HG02943 (cell line): ENCODE results near the gene EIF5A.
A peak's percentile ranks its signal among the peaks of the same experiment; 100 is the strongest.
"Not testable (repeated sequence)": the region's sequence is repeated elsewhere in the genome, so short reads cannot be mapped to it uniquely, and the experiment has no call there.

Source experiments
- ATAC-seq: cut with Tn5 transposase; IDR thresholded peaks from one replicate; pipeline ENCODE4 v1.9.1; 2021; ENCODE audit warnings: mild to moderate bottlenecking, low read depth, moderate library complexity; ENCODE audit not compliant: unreplicated experiment

The EIF5A gene

DNA sequence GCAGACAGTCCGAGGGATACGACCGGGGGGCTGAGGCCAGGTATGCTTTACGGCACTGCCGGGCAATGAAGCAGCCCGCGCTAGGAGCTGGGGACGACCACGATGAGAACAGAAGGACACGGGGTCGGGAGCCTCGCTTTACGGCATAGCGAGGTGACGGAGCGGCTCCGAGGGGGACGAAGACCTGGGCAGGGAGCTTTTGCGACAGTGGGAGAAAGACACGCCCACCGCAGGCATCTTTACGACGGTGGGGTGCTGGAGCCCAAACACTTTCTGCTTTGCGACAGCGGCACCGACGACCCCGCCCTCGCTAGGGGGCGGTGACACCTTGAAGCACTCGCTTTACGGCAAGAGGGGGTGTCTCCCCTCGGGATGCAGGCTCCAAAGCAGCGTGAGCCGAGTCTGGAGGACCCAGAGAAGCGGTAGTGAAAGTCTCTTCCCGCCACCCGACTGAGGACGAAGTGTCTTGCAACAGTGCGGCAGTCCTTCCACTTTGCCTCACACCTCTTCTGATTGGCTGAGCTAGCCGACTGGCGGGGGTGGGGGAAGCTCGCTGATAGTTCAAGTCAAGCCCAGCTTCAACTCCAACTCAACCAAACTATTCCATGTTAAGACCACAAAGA is 22.1 kb downstream of the EIF5A start:
- ATAC-seq = peak; percentile 55

DNA sequence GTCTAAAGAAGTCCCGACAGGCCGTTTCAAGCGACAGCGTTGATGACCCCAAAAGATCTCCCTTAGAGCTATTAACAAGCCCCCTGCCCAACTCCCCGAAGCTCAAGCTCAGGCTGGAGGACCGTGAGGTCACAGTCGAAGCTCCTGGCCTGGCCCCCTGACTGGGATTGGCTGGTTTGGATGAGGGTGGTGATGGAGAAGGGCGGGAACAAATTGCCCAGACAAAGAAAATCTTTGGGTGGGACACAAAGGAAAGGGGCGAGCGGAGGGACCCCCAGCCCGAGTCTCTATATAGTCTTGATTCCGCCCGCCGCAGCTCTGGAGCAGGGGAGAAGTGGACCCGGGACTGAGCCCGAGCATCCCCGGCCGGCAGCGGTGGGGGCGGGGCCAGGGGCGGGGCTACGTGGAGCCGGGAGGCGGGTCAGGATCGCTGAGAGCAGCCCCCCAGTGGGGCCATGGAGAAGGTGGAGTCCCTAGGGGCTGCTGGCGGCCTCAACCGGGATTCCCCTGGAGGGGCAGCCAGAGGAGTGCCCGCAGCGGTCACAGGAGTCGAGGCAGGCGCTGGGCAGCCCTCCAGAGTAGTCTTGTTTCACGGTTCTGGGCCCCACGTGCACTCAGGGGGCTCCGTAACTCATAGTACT is 22.7 kb downstream of the EIF5A start:
- peak; percentile 47 for ATAC-seq

DNA sequence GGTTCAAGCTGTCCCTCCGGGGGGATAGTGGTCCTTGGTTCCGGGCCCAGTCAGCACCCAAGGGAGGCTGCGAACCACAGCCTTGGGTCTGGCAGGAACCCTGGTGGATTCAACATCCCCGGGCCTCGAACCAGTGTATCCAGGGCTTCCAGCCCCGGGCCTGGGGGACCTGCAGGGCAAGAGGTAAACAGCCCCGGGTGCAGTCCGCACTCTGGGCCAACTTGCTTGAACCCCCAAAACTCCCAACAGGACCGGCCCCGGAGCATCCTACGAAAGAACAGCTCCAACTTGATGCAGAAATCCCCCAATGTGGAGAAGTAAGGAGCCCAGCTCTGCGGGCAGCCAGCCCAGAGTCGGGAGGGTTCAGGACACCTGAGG is 23.2 kb downstream of the EIF5A start:
- ATAC-seq = no peak

GRCh38 chr17:7332111-7332510 is 24.7 kb downstream of the EIF5A start:
- ATAC-seq = no peak

GRCh38 chr17:7332600-7333069 is 25.2 kb downstream of the EIF5A start:
- not testable (repeated sequence) for ATAC-seq

- ATAC-seq = no peak
These were observed 27.6 kb downstream of the EIF5A start for GRCh38 chr17:7334938-7335538.

- not testable (repeated sequence) for ATAC-seq
These were observed 28.3 kb downstream of the EIF5A start for GRCh38 chr17:7335765-7336164.

DNA sequence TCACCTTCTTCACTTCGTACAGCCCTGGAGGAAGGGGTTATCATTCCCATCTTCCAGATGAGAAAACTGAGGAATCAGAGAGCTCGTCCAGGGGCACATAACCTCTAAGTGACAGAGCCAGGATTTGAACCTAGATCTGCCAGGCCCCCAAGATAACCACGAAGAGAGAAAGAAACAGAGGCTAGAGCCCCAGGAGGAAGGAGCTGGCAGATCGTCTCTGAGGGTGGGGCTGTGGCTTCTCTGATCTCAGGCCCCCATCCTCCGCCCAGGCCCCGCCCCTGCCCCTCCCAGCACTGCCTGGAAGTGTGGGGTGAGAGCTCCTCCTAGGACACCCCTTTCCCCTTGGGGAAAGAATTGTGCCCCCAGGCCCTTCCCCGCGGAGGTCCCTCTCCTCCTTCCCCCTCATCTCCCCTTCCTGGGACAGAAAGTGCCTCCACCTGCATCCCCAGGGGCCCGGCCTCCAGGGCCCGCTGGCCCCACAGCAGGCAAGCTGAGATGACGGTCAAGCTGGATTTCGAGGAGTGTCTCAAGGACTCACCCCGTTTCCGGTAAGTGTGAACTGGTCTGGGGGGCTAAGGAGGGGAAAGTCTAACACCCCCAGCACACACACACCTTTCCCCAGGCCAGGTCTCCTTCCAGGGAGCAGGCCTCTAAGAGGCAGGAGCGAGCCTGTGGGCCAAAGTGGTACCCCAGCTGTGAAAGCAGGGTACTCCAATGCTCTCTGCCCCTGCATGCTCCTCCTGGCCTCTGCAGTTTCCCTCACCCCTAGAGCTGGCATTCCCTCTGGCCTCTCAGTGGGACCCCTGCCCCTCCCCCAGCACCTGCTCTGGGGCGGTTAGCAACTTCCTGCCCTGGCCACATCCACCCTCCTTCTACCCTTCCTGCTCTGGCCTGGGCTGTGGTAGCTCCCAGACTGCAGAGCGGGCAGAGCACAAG is 29.1 kb downstream of the EIF5A start, which contains the start of gene ACAP1:
Gene ACAP1 (plus strand): TSS at position 290 of the 936 bp plus-strand sequence. CDS start 206 bp downstream, at position 496.
- peak; percentile 60 for ATAC-seq

DNA sequence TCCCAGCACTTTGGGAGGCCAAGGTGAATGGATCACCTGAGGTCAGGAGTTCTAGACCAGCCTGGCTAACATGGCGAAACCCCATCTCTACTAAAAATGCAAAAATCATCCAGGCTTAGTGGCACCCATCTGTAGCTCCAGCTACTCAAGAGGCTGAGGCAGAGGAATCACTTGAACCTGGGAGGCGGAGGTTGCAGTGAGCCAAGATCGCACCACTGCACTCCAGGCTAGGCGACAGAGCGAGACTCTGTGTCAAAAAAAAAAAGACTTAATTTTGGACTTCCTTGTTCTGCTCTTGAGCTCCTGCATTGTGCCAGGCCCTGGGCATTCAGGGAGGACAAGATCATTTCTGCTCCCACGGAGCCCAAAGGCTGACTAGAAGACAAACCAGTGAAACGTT is 30.2 kb downstream of the EIF5A start:
- ATAC-seq = not testable (repeated sequence)

- ATAC-seq = no peak
These were observed 32.8 kb downstream of the EIF5A start for GRCh38 chr17:7340179-7340578.

- no peak for ATAC-seq
These were observed 34.4 kb downstream of the EIF5A start for GRCh38 chr17:7341842-7342241.

- ATAC-seq = no peak
These were observed 35.8 kb downstream of the EIF5A start for GRCh38 chr17:7343250-7343649.

- no peak for ATAC-seq
These were observed 39.6 kb downstream of the EIF5A start for GRCh38 chr17:7346761-7347614.

- ATAC-seq = no peak
These were observed 40.4 kb downstream of the EIF5A start for GRCh38 chr17:7347630-7348477.

DNA sequence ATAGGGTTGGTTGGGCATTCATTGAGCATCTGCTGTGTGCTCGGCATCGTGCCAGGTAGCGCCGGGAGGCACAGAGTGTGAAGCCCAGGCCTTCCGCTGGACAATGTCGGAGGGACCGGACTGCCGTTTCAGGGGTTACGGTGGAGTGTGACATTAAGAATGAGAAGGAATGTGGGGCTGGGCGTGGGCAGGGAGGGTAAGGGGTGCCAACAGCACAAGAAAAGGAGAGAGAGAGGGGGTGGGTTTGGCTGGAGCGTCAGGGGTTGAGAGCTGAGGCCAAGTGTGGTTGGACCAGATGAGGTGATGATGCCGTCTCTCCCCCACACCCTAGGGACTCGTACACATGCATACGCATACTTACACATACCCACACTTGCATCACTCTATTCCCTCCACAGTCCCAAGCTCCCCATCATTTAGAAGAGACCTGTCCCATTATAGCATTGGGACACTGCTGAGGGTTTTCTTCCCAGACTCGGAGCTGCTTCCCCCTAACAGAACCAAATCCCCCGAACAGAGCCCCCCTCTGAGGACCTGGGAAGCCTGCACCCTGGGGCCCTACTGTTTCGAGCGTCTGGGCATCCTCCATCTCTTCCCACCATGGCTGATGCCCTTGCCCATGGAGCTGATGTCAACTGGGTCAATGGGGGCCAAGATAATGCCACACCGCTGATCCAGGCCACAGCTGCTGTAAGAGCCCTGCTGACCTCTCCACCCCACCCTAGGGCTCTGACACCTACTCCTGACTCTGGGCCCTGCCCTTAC is 41.2 kb downstream of the EIF5A start:
- ATAC-seq = no peak

DNA sequence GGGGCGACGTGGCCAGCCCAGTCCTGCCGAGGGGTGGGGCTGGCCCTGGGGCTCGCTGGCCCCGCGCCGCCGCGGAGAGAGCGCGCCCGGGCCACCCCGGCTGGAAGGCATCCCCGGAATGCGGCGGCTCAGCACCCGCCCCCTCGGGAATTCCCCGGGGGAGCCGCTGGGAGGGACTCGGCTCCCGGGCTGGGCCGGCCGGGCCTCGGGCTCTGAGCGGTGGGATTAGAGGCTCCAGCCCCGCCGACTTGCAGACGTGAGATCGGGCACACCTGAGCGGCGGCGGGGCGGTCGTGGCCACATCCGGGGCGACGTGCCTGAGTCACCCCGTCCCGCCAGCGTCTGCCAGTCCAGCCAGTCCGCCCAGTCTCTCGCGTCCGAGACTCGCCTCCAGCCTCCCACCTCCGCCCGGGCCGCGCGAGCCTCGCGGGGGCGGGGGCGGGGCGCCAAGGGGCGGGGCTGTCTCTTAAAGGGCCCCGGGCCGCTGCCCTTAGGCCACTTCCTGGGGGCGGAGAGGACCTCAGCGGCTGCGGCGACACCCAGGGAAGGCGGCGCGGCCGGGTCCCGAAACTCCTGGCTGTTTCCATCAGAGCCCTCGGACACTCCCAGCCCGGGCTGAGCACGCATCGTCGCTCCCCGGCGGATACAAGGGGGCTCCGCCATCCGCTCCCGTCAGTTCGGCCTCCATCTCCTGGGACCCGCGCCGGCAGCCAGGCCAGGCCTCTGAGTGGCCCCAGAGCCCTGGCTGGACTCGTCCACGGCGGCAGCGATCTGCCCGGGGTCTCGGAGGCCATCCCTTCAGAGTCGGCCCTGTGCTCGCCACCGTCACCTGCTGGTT is 44.5 kb downstream of the EIF5A start, which contains the start of gene KCTD11:
Gene KCTD11 (plus strand): TSS at position 498 of the 838 bp plus-strand sequence.
- ATAC-seq = peak; percentile 62

GRCh38 chr17:7352503-7352889 is 45.1 kb downstream of the EIF5A start:
- no peak for ATAC-seq
